ENCODE data around the gene PRKCE. TPM values are rescaled to one million over a fixed set of nuclear protein-coding genes. Genes with fewer than 3 reads are reported as not detected.
"Not testable (repeated sequence)": the region's sequence is repeated elsewhere in the genome, so short reads cannot be mapped to it uniquely, and the experiment has no call there.

The PRKCE gene
- total RNA-seq, 1 experiment from 2014 or later = 21.7 TPM

DNA sequence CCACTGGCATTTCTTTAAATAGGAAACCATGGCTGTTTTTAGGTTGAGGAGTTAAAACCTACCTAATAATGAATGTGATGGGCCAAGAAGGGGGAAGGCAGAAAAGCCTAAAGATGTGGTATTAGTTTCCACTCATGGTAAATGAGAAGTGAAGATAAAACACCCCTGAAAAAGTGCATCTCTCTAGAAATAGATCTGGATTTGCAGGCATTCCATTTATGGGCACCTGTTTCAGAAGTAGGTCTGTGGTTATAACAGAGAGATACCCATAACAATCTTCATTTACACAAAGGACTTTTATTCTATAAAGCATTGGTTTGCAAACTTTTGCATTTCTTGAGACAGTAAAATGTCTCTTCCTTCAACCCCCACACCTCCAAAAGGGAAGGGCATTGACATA is 62.1 kb downstream of the PRKCE start:
- no peak overlapping the region for H2AFZ ChIP-seq
- no TSS peak for BruUV-seq (replicated peaks)
- H3K9me2 ChIP-seq (ENCODE audit: insufficient read depth) = no peaks in the 10 kb centered on the region
- no peak overlapping the region for H3K4me3 ChIP-seq
- intact Hi-C loops (cut with micrococcal nuclease; ENCODE audit: unreplicated experiment) = loop anchor here (2.0 kb wide), 1 partner anchor 63 kb away; the partner anchor contains the start of gene PRKCE
- ChIA-PET POLR2A (ENCODE audit: unreplicated experiment) (no interaction called here), CTCF (no interaction called here)
- no peaks in the 10 kb centered on the region; the same call in 1 of the 2 replicates for H3K9me3 ChIP-seq (ENCODE audit: insufficient read depth, low read depth)
- 0 out of 2 replicates have a peak, but pooled peaks cover 2% of the 10 kb centered on the region for H3K79me2 ChIP-seq (ENCODE audit: low read depth)
- no peaks in the 10 kb centered on the region for H4K20me1 ChIP-seq (ENCODE audit: insufficient read depth)
- no peak overlapping the region for H3K27ac ChIP-seq
- no peak for TF ChIP-seq EZH2 (IDR thresholded peaks at IDR 0.05; ENCODE audit: low read depth)
- TF ChIP-seq, protein P1, sequence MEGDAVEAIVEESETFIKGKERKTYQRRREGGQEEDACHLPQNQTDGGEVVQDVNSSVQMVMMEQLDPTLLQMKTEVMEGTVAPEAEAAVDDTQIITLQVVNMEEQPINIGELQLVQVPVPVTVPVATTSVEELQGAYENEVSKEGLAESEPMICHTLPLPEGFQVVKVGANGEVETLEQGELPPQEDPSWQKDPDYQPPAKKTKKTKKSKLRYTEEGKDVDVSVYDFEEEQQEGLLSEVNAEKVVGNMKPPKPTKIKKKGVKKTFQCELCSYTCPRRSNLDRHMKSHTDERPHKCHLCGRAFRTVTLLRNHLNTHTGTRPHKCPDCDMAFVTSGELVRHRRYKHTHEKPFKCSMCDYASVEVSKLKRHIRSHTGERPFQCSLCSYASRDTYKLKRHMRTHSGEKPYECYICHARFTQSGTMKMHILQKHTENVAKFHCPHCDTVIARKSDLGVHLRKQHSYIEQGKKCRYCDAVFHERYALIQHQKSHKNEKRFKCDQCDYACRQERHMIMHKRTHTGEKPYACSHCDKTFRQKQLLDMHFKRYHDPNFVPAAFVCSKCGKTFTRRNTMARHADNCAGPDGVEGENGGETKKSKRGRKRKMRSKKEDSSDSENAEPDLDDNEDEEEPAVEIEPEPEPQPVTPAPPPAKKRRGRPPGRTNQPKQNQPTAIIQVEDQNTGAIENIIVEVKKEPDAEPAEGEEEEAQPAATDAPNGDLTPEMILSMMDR (conservative IDR thresholded peaks at IDR 0.05) = no peak
- H3K27me3 ChIP-seq (ENCODE audit: insufficient read depth, low read depth) = no peaks in the 10 kb centered on the region
- H3F3A ChIP-seq (ENCODE audit: insufficient read depth, low read depth) = no peaks in the 10 kb centered on the region
- H3K4me1 ChIP-seq (replicated peaks; ENCODE audit: insufficient read depth) = peaks cover 7% of the 10 kb centered on the region
- H3K36me3 ChIP-seq (ENCODE audit: low read depth) = no peaks in the 10 kb centered on the region
- H3K4me2 ChIP-seq = no peak overlapping the region
- no peak for DNase-seq

DNA sequence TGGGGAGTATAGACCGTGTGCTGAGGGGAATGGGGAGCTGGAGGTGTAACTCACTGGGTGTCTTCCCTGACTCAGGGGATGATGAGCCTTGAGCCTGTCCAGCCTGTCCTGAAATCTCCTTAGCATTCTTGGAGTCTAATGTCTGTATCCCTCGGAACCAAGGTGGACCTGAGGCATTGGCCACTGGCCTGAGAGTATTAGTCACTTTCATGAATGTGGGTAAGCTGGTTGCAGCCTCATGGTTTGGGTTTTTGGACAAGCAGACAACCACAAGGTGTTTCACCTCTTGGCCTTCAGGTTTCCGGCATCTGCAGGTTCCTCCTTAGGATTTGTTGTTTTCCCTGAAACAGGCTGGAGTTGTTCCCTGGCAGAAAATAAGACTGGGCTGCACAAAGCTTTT is 63.2 kb downstream of the PRKCE start:
- H3F3A ChIP-seq (ENCODE audit: insufficient read depth, low read depth) = no peaks in the 10 kb centered on the region
- no peaks in the 10 kb centered on the region for H3K9me3 ChIP-seq (ENCODE audit: insufficient read depth, low read depth)
- no peaks in the 10 kb centered on the region for H3K27me3 ChIP-seq (ENCODE audit: insufficient read depth, low read depth)
- DNase-seq = peak; percentile 20 to 45
- no peak overlapping the region for H3K4me2 ChIP-seq
- H3K4me3 ChIP-seq = no peak overlapping the region
- ChIA-PET CTCF (no interaction called here), POLR2A (ENCODE audit: unreplicated experiment) (no interaction called here)
- H2AFZ ChIP-seq = no peak overlapping the region
- intact Hi-C loops (cut with micrococcal nuclease; ENCODE audit: unreplicated experiment) = no loop called here
- peaks cover 5% of the 10 kb centered on the region; the same call in 1 of the 2 replicates for H3K79me2 ChIP-seq (ENCODE audit: low read depth)
- H3K36me3 ChIP-seq (ENCODE audit: low read depth) = no peaks in the 10 kb centered on the region
- no peaks in the 10 kb centered on the region for H3K9me2 ChIP-seq (ENCODE audit: insufficient read depth)
- TF ChIP-seq, protein P1 (conservative IDR thresholded peaks at IDR 0.05) = no peak
- TF ChIP-seq EZH2 (IDR thresholded peaks at IDR 0.05; ENCODE audit: low read depth) = no peak
- H3K4me1 ChIP-seq (replicated peaks; ENCODE audit: insufficient read depth) = no peaks in the 10 kb centered on the region
- no TSS peak for BruUV-seq (replicated peaks)
- no peak overlapping the region for H3K27ac ChIP-seq
- H4K20me1 ChIP-seq (ENCODE audit: insufficient read depth) = no peaks in the 10 kb centered on the region

DNA sequence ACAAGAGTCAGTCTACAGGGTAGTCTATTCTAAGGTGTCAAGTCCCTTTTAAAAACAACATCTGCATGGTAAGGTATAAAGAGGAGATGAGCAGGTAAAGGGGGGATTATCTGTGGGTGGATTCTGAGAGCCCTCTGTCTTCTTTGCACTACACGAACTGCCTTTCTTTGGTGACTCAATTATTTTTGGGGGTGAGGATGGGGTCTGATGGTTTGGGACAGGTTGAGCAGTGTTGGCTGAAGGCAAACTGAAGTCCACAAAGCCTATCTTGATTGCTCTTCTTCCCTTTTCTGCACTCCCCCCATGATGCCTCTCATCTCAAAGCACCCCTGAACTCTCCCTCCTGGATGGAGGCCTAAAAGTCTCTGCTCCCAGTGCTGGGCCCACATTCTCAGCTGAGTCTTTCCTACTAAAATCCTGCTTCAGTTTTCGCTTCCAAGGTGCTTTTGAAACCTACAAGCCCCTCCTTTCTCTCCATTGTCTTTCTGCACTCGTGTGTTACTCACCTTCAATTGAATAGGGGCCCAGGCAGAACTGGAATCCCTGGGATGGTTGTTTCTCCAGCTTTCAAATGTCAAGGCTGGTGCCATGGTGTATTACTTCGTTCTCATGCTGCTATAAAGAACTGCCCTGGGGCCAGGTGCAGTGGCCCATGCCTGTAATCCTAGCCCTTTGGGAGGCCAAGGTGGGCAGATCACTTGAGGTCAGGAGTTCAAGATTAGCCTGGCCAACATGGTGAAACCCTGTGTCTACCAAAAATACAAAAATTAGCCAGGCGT is 64.3 kb downstream of the PRKCE start:
- peaks cover 5% of the 10 kb centered on the region; the same call in 1 of the 2 replicates for H3K79me2 ChIP-seq (ENCODE audit: low read depth)
- H3K36me3 ChIP-seq (ENCODE audit: low read depth) = no peaks in the 10 kb centered on the region
- no peak overlapping the region for H3K4me2 ChIP-seq
- no peak overlapping the region for H2AFZ ChIP-seq
- intact Hi-C loops (cut with micrococcal nuclease; ENCODE audit: unreplicated experiment) = no loop called here
- no peak overlapping the region for H3K27ac ChIP-seq
- ChIA-PET POLR2A (ENCODE audit: unreplicated experiment) (no interaction called here), CTCF (no interaction called here)
- BruUV-seq (replicated peaks) = no TSS peak
- H3F3A ChIP-seq (ENCODE audit: insufficient read depth, low read depth) = no peaks in the 10 kb centered on the region
- TF ChIP-seq, protein P1 (conservative IDR thresholded peaks at IDR 0.05) = no peak
- no peak for TF ChIP-seq EZH2 (IDR thresholded peaks at IDR 0.05; ENCODE audit: low read depth)
- H3K4me3 ChIP-seq = no peak overlapping the region
- H3K9me2 ChIP-seq (ENCODE audit: insufficient read depth) = no peaks in the 10 kb centered on the region
- no peaks in the 10 kb centered on the region for H3K9me3 ChIP-seq (ENCODE audit: insufficient read depth, low read depth)
- no peaks in the 10 kb centered on the region for H4K20me1 ChIP-seq (ENCODE audit: insufficient read depth)
- DNase-seq = no peak
- H3K4me1 ChIP-seq (replicated peaks; ENCODE audit: insufficient read depth) = no peaks in the 10 kb centered on the region
- no peaks in the 10 kb centered on the region for H3K27me3 ChIP-seq (ENCODE audit: insufficient read depth, low read depth)

DNA sequence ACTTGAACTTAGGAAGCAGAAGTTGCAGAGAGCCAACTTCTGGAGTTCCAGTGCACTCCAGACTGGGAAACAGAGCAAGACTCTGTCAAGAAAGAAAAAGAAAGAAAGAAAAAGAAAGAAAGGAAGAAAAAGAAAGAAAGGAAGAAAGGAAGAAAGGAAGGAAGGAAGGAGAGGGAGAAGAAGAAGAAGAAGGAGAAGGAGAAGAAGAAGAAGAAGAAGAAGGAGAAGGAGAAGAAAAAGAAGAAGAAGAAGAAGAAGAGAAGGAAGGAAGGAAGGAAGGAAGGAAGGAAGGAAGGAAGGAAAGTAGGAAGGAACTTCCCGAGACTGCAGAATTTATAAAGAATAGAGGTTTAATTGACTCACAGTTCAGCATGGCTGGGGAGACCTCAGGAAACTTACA is 65.0 kb downstream of the PRKCE start:
- POLR2A ChIA-PET (ENCODE audit: unreplicated experiment); H3K9me2 ChIP-seq (ENCODE audit: insufficient read depth); DNase-seq; intact Hi-C loops (cut with micrococcal nuclease; ENCODE audit: unreplicated experiment); H3K36me3 ChIP-seq (ENCODE audit: low read depth); H2AFZ ChIP-seq; H3K4me2 ChIP-seq; H3K27me3 ChIP-seq (ENCODE audit: insufficient read depth, low read depth); H3K4me1 ChIP-seq (replicated peaks; ENCODE audit: insufficient read depth); H4K20me1 ChIP-seq (ENCODE audit: insufficient read depth); H3F3A ChIP-seq (ENCODE audit: insufficient read depth, low read depth); H3K79me2 ChIP-seq (ENCODE audit: low read depth); H3K27ac ChIP-seq; CTCF ChIA-PET; H3K4me3 ChIP-seq; H3K9me3 ChIP-seq (ENCODE audit: insufficient read depth, low read depth); BruUV-seq (replicated peaks): not testable (repeated sequence)
